Measurements from ENCODE around the gene OR6C68. TPM values are rescaled to one million over a fixed set of nuclear protein-coding genes. Genes with fewer than 3 reads are reported as not detected.

OR6C68 gene
- total RNA-seq, 1 experiment from 2014 or later: not detected

DNA sequence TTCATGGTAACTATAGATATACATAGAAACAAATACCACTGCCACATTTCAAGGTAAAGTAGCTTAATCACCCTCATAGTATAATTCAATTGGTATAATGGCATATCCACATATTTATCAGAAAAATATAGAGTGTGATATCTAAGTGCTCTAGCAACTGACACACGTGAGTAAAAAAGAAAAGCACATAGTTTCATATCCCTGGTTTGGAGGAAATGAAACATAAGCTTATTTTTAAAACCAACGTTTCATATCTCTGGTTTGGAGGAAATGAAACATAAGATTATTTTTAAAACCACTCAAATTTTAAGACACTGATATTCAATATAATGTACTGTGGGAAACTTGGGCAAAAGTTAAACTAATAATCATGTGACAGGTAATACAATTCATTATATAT is 24.3 kb upstream of the OR6C68 start:
- no peaks in the 10 kb centered on the region for H3K9me3 ChIP-seq (ENCODE audit: control insufficient read depth, insufficient read depth, low read depth, low read length)
- no peak overlapping the region for H3K4me3 ChIP-seq (ENCODE audit: low read depth in 2 of 2, low read length in 2 of 2)
- POLR2A ChIA-PET: no interaction called here
- no TSS peak for BruUV-seq (replicated peaks)
- CTCF ChIA-PET: no interaction called here
- no peak for ATAC-seq
- in situ Hi-C loops (cut with HindIII; ENCODE audit: low pct_unique_long_range_greater_than_20kb, low sequenced_read_pairs) (no loop called here), intact Hi-C loops (cut with micrococcal nuclease; ENCODE audit: unreplicated experiment) (no loop called here)
- H3K27ac ChIP-seq (ENCODE audit: low read length): no peak overlapping the region
- H3K4me1 ChIP-seq (ENCODE audit: control insufficient read depth, insufficient read depth, low read length): no peaks in the 10 kb centered on the region
- no peaks in the 10 kb centered on the region for H3K36me3 ChIP-seq (ENCODE audit: control insufficient read depth, insufficient read depth, low read length)
- DNase-seq (ENCODE audit: low read depth, low spot score): no peak
- TF ChIP-seq, protein P1, sequence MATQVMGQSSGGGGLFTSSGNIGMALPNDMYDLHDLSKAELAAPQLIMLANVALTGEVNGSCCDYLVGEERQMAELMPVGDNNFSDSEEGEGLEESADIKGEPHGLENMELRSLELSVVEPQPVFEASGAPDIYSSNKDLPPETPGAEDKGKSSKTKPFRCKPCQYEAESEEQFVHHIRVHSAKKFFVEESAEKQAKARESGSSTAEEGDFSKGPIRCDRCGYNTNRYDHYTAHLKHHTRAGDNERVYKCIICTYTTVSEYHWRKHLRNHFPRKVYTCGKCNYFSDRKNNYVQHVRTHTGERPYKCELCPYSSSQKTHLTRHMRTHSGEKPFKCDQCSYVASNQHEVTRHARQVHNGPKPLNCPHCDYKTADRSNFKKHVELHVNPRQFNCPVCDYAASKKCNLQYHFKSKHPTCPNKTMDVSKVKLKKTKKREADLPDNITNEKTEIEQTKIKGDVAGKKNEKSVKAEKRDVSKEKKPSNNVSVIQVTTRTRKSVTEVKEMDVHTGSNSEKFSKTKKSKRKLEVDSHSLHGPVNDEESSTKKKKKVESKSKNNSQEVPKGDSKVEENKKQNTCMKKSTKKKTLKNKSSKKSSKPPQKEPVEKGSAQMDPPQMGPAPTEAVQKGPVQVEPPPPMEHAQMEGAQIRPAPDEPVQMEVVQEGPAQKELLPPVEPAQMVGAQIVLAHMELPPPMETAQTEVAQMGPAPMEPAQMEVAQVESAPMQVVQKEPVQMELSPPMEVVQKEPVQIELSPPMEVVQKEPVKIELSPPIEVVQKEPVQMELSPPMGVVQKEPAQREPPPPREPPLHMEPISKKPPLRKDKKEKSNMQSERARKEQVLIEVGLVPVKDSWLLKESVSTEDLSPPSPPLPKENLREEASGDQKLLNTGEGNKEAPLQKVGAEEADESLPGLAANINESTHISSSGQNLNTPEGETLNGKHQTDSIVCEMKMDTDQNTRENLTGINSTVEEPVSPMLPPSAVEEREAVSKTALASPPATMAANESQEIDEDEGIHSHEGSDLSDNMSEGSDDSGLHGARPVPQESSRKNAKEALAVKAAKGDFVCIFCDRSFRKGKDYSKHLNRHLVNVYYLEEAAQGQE (IDR thresholded peaks at IDR 0.05; ENCODE audit: insufficient read depth in 1 of 2, low read depth in 2 of 2, low read length in 1 of 2): no peak
- TF ChIP-seq TCF7L2 (IDR thresholded peaks at IDR 0.05; ENCODE audit: low read depth, low read length): no peak
- TF ChIP-seq POLR2AphosphoS5 (IDR thresholded peaks at IDR 0.05; ENCODE audit: low read depth, low read length): no peak
- no peak for TF ChIP-seq SIN3A (IDR thresholded peaks at IDR 0.05; ENCODE audit: borderline replicate concordance, insufficient read depth, low read depth, low read length)
- TF ChIP-seq, protein P2, sequence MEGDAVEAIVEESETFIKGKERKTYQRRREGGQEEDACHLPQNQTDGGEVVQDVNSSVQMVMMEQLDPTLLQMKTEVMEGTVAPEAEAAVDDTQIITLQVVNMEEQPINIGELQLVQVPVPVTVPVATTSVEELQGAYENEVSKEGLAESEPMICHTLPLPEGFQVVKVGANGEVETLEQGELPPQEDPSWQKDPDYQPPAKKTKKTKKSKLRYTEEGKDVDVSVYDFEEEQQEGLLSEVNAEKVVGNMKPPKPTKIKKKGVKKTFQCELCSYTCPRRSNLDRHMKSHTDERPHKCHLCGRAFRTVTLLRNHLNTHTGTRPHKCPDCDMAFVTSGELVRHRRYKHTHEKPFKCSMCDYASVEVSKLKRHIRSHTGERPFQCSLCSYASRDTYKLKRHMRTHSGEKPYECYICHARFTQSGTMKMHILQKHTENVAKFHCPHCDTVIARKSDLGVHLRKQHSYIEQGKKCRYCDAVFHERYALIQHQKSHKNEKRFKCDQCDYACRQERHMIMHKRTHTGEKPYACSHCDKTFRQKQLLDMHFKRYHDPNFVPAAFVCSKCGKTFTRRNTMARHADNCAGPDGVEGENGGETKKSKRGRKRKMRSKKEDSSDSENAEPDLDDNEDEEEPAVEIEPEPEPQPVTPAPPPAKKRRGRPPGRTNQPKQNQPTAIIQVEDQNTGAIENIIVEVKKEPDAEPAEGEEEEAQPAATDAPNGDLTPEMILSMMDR (IDR thresholded peaks at IDR 0.05): no peak
- 0 out of 2 replicates have a peak, but pooled peaks cover 3% of the 10 kb centered on the region for H3K27me3 ChIP-seq (ENCODE audit: control insufficient read depth, insufficient read depth, low read length)

DNA sequence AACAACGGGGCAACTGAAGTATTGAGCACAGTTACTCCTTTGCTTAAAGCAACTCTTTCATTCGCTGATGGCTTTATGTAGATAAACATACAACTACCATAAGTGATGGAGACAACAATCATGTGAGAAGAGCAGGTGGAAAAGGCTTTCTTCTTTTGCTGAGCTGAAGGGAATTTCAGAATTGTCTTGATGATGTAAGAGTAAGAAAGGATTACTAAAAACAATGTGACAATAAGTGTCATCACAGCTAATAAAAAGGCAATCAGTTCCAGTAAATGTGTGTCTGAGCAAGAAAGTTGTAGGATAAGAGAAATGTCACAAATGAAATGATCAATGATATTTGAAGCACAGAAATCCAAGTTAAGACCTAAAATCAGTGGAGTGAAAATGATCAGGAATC is 22.9 kb upstream of the OR6C68 start:
- no peak for ATAC-seq
- POLR2A ChIA-PET: no interaction called here
- in situ Hi-C loops (cut with HindIII; ENCODE audit: low pct_unique_long_range_greater_than_20kb, low sequenced_read_pairs): no loop called here
- DNase-seq (ENCODE audit: low read depth, low spot score): no peak
- intact Hi-C loops (cut with micrococcal nuclease; ENCODE audit: unreplicated experiment): no loop called here
- TF ChIP-seq, protein P2 (IDR thresholded peaks at IDR 0.05): no peak
- TF ChIP-seq SIN3A (IDR thresholded peaks at IDR 0.05; ENCODE audit: borderline replicate concordance, insufficient read depth, low read depth, low read length) (no peak), TCF7L2 (IDR thresholded peaks at IDR 0.05; ENCODE audit: low read depth, low read length) (no peak)
- H3K36me3 ChIP-seq (ENCODE audit: control insufficient read depth, insufficient read depth, low read length): no peaks in the 10 kb centered on the region
- H3K4me3 ChIP-seq (ENCODE audit: low read depth in 2 of 2, low read length in 2 of 2): no peak overlapping the region
- CTCF ChIA-PET: no interaction called here
- H3K9me3 ChIP-seq (ENCODE audit: control insufficient read depth, insufficient read depth, low read depth, low read length): no peaks in the 10 kb centered on the region
- no peak overlapping the region for H3K27ac ChIP-seq (ENCODE audit: low read length)
- BruUV-seq (replicated peaks): no TSS peak
- no peaks in the 10 kb centered on the region for H3K4me1 ChIP-seq (ENCODE audit: control insufficient read depth, insufficient read depth, low read length)
- H3K27me3 ChIP-seq (ENCODE audit: control insufficient read depth, insufficient read depth, low read length): 0 out of 2 replicates have a peak, but pooled peaks cover 3% of the 10 kb centered on the region

All from Panc1 (cell line).